BLaER1 (cell line): Measurements from ENCODE around the gene MBNL2.

Experiments used
- H3K27ac ChIP-seq: shearing (Covaris generic); formaldehyde crosslinking; 2 replicates; pipeline ENCODE4 v1.8.1; 2022
- H3K27me3 ChIP-seq: shearing (Covaris generic); formaldehyde crosslinking; 2 replicates; pipeline ENCODE4 v1.8.1; 2022
- H3K36me3 ChIP-seq: shearing (Covaris generic); formaldehyde crosslinking; 2 replicates; pipeline ENCODE4 v1.8.1; 2022
- H3K4me1 ChIP-seq: shearing (Covaris generic); formaldehyde crosslinking; 2 replicates; pipeline ENCODE4 v1.8.1; 2022
- H3K4me2 ChIP-seq: shearing (Covaris generic); formaldehyde crosslinking; 2 replicates; pipeline ENCODE4 v1.8.1; 2022
- H3K4me3 ChIP-seq: shearing (Covaris generic); formaldehyde crosslinking; 2 replicates; pipeline ENCODE4 v1.8.1; 2022
- H3K9ac ChIP-seq: shearing (Covaris generic); formaldehyde crosslinking; 2 replicates; pipeline ENCODE4 v1.8.1; 2022
- H3K9me3 ChIP-seq: shearing (Covaris generic); formaldehyde crosslinking; 2 replicates; pipeline ENCODE4 v1.8.1; 2022
- H4K20me1 ChIP-seq: shearing (Covaris generic); formaldehyde crosslinking; 2 replicates; pipeline ENCODE4 v1.8.1; 2022
- Cebpa-rat ChIP-seq: shearing (Covaris generic); IDR thresholded peaks from 2 replicates; pipeline ENCODE4 v1.8.1; 2022

The MBNL2 gene

DNA sequence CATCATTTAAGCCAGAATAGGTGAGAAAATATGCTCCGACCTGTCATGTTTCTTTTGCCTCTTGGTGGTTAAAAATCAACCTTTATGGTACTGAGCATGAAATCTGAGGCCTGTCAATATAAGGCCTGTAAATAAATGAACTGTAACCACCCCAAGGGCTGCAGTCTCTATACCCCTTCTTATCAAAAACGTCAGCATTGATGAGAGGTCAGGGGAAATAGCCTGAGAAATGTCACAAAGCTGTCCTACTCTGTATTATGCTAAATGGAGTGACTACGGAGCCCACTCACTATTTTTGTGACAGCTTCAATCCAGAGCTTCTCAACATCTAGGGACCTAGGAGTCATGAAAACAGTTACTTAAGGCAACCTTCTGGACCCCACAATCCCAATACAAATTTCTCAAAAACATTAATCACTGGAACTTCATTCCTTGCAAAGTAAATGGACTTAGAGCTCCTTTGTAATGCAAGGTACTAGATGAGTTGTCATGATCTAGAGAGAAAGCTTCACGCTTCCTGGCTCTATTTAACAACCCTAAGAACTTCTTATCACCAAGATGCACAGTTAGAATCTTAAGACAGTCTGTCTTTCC is 209.1 kb downstream of the MBNL2 start:
- Histone ChIP-seq H3K4me1 (peaks cover 22% of the 10 kb centered on the region), H3K27ac (no peak overlapping the region), H3K36me3 (no peaks in the 10 kb centered on the region), H3K4me3 (no peak overlapping the region), H3K27me3 (no peaks in the 10 kb centered on the region), H3K4me2 (peak overlapping the region; percentile 85; the same call in 1 of the 2 replicates), H3K9ac (no peak overlapping the region), H3K9me3 (no peaks in the 10 kb centered on the region; the same call in 1 of the 2 replicates), H4K20me1 (peaks cover 8% of the 10 kb centered on the region; the same call in 1 of the 2 replicates)
- TF ChIP-seq Cebpa-rat, result no peak

DNA sequence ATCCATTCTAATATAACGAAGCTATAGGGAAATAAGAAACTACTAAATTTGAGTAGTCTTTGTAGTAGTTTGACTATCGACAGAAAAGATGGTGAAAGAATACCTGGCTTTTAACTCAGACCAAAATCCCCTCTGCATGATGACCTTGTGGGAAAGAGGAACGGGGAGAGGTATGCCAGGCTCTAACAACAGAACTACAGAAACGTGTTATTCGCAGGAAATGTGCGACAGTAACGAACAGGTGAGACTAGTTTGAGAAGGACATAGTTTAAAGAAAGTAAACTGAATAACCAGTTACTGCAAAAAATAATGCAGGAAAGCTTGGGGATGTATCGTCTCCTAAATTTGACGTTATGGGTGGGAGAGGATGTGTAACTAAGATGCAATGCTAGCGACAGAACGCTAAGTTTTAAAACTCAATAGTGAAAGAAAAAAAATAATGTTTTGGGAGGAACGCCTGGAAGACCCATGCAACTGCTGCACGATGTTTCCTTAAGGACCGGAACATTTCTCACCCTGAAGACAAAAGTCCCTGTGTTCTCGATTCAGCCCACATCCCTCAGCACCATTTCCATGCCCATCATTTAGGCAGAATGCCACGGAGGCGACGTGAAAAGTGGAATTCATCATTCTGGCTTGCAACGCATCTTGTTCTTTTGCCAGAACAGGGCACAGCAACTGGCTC is 210.2 kb downstream of the MBNL2 start:
- Histone ChIP-seq H3K27ac (no peak overlapping the region), H3K9me3 (no peaks in the 10 kb centered on the region; the same call in 1 of the 2 replicates), H3K9ac (peak overlapping the region; percentile 60; the same call in 1 of the 2 replicates), H3K4me1 (peaks cover 33% of the 10 kb centered on the region), H3K27me3 (no peaks in the 10 kb centered on the region), H3K4me3 (peak overlapping the region; percentile 78), H3K36me3 (no peaks in the 10 kb centered on the region), H4K20me1 (peaks cover 15% of the 10 kb centered on the region), H3K4me2 (peak overlapping the region; percentile 85)
- no peak for TF ChIP-seq Cebpa-rat

DNA sequence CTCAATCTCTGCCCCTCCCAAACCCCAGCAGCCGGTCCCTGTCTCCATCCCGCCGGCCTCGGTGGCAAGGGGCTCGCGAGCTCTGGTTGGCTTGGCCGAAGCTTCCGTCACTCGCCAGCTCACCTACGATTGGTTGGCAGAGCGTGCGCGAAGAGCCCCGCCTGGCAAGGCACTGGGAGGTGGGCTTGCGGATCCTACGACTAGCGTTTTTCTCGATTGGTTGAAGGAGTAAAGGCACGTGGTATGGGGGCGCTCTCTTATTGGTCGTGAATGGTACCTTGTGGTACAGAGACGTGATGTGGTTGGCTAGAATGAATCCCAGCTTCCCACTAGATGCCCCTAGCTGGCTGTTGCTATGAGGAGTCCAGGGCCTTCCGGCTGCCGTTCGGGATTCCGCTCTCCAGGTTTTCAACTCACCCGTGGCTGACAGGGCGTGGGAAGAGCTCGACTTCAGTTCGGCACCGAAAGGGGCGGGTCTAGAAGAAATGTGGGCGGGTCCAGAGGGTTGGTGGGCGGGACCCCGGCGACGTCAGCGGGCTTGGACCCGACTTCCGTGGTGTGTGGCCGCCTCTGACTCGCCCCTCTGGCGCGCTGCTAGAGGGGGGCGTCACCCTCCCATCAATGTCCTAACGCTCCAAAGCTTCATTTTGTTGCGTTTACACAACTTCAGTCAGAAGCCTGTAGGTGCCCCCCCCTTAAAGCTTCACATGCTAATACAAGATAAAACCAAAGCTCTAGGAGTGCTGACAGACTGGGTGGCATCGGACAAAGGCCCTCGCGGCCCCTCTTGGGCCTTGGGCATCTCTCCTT is 211.0 kb downstream of the MBNL2 start:
- Histone ChIP-seq H4K20me1 (peaks cover 15% of the 10 kb centered on the region), H3K27ac (peak overlapping the region; percentile 87), H3K9ac (peak overlapping the region; percentile 84), H3K36me3 (no peaks in the 10 kb centered on the region), H3K4me1 (peaks cover 33% of the 10 kb centered on the region), H3K27me3 (no peaks in the 10 kb centered on the region), H3K9me3 (no peaks in the 10 kb centered on the region; the same call in 1 of the 2 replicates), H3K4me3 (peak overlapping the region; percentile 78), H3K4me2 (peak overlapping the region; percentile 85)
- no peak for TF ChIP-seq Cebpa-rat

DNA sequence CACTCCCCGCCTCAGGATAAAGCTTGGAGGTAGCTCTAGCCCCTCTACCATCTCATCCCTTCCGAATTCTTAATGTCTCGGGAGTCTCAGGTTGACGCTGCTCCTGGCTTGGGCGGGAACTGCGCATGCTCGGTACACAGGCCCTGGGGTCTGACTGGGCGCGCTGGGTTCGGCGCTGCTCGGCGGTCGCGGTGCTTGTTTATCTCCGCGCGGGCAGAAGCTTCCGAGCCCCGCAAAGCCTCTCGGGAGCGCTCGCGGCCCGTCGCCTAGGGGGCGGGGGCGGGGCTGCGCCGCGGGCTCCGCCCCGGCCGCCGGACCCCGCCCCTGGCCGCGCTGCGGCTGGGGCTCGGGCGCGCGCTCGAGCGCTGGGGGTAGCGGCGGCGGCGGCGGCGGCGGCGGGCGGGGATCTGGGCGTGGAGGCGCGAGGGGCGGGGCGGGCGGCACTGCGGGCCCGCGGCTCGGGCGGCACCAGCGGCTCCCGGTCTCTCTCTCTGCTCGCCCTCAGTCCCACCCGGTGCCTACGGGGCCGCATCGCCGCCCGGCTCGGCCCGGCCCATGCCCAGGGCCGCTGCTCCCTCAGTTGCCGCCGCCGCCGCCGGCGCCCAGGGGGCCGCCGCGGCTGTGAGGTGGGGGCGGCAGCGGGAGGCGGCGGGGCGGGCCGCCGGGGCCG is 211.7 kb downstream of the MBNL2 start, which contains the start of gene RAP2A:
Gene RAP2A, plus strand, starts transcription at position 443 of the 670 bp plus-strand sequence. CDS start 302 bp downstream, outside the sequence.
- H3K4me1 ChIP-seq, result peaks cover 33% of the 10 kb centered on the region
- H3K4me2 ChIP-seq, result peak within 1 kb of the TSS; percentile 92
- H3K9ac ChIP-seq, result peak within 1 kb of the TSS; percentile 85
- H3K9me3 ChIP-seq, result no peaks in the 10 kb centered on the region; the same call in 1 of the 2 replicates
- H3K36me3 ChIP-seq, result peaks cover 4% of the 10 kb centered on the region; the same call in 1 of the 2 replicates
- H4K20me1 ChIP-seq, result peaks cover 15% of the 10 kb centered on the region
- H3K27ac ChIP-seq, result peak within 1 kb of the TSS; percentile 87
- TF ChIP-seq Cebpa-rat, result no peak
- no peaks in the 10 kb centered on the region for H3K27me3 ChIP-seq
- H3K4me3 ChIP-seq, result peak within 1 kb of the TSS; percentile 78

DNA sequence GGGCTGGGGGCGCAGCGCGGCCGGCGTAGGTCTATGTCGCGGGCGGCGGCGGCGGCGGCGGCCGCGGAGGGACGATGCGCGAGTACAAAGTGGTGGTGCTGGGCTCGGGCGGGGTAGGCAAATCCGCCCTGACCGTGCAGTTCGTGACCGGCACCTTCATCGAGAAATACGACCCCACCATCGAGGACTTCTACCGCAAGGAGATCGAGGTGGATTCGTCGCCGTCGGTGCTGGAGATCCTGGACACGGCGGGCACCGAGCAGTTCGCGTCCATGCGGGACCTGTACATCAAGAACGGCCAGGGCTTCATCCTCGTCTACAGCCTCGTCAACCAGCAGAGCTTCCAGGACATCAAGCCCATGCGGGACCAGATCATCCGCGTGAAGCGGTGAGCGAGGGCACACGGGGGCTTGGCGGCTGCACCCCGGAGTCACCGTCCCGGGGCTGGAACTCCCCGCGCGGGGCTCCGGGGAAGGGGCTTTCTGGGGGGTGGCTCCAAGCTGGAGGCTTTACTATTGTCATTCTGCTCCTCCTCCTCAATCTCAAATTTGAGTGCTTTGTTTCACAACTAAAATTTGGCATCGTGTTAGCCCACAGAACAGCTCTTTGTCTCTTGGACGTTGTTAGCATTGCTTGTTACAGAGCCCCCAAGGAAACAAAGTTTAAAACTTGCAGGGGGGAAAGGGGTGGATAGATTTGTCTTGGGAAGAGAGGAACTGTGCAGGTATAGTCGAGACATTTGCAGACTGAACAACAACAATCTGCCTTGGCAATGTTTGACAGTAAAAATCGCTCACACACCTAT is 212.5 kb downstream of the MBNL2 start:
- peaks cover 11% of the 10 kb centered on the region; the same call in 1 of the 2 replicates for H3K36me3 ChIP-seq
- no peak for TF ChIP-seq Cebpa-rat
- no peaks in the 10 kb centered on the region; the same call in 1 of the 2 replicates for H3K9me3 ChIP-seq
- H3K4me1 ChIP-seq, result peaks cover 33% of the 10 kb centered on the region
- peak overlapping the region; percentile 85 for H3K9ac ChIP-seq
- peaks cover 15% of the 10 kb centered on the region for H4K20me1 ChIP-seq
- peak overlapping the region; percentile 77 for H3K27ac ChIP-seq
- peak overlapping the region; percentile 78 for H3K4me3 ChIP-seq
- peak overlapping the region; percentile 92 for H3K4me2 ChIP-seq
- no peaks in the 10 kb centered on the region for H3K27me3 ChIP-seq

DNA sequence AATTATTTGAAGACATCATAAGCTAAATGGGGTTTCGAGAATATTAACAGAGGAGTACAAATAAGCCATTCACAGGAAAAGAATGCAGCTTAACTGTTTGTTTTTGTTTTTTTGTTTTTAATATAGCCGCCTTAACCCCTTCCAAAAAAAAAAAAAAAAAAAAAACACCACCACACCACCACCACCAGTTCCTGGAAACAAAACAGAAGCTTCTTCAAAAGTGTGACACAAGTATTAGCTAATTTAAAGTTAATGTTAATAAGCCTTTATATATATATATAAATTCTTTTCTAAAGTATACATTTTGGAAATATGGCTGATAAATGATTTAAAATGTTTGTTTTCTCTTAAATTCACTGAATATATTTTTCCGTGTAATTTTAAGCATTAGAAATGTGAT is 213.2 kb downstream of the MBNL2 start:
- Histone ChIP-seq H3K9me3 (no peaks in the 10 kb centered on the region; the same call in 1 of the 2 replicates), H3K27ac (peak overlapping the region; percentile 77), H3K36me3 (peaks cover 11% of the 10 kb centered on the region; the same call in 1 of the 2 replicates), H3K4me1 (peaks cover 33% of the 10 kb centered on the region), H3K9ac (peak overlapping the region; percentile 85), H3K27me3 (no peaks in the 10 kb centered on the region), H4K20me1 (peaks cover 20% of the 10 kb centered on the region), H3K4me2 (peak overlapping the region; percentile 92), H3K4me3 (peak overlapping the region; percentile 78)
- no peak for TF ChIP-seq Cebpa-rat

DNA sequence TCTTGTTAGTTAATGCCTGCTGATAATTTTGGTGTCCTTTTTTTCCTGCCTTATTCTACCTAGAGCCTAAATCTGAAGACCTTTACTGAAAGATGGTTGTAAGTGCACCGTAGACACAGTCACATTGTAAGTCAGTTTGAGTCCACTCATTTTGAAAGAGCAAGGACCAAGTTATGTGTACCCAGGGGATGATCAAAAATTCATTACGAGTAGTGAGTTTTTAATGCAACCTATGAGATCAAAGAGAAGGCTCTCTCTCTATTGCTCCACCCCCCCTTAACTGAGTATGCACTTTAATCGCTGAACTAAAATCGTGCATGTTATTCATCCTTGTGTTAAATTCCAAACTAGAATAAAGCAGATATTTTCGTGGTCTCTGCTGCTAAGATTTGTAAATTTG is 213.7 kb downstream of the MBNL2 start:
- Histone ChIP-seq H3K9ac (peak overlapping the region; percentile 37; the same call in 1 of the 2 replicates), H3K9me3 (no peaks in the 10 kb centered on the region; the same call in 1 of the 2 replicates), H3K36me3 (peaks cover 11% of the 10 kb centered on the region; the same call in 1 of the 2 replicates), H3K27ac (no peak overlapping the region), H3K27me3 (no peaks in the 10 kb centered on the region), H3K4me3 (peak overlapping the region; percentile 78), H3K4me1 (peaks cover 33% of the 10 kb centered on the region), H3K4me2 (peak overlapping the region; percentile 92), H4K20me1 (peaks cover 24% of the 10 kb centered on the region)
- no peak for TF ChIP-seq Cebpa-rat

DNA sequence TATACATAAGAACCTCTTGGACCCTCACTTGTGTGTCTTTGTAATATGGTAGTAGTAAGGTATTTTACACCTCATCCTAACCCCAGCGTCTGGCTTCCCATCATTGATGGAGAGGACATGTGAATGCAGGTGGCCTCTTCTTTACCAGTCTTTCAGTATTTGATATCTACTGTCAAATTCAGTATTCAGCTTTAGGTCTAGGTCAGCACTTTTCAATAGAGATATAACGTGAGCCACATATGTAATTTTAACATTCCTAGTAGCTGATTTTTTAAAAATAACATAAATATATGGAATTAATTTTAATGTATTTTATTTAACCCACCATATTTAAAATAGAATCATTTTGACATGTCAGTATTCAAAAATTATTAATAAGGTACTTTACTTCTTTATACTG is 214.7 kb downstream of the MBNL2 start:
- H3K4me1 ChIP-seq, result peaks cover 29% of the 10 kb centered on the region
- H3K9ac ChIP-seq, result no peak overlapping the region
- no peak overlapping the region for H3K27ac ChIP-seq
- no peak for TF ChIP-seq Cebpa-rat
- no peaks in the 10 kb centered on the region for H3K27me3 ChIP-seq
- no peak overlapping the region for H3K4me3 ChIP-seq
- peaks cover 11% of the 10 kb centered on the region; the same call in 1 of the 2 replicates for H3K36me3 ChIP-seq
- peaks cover 32% of the 10 kb centered on the region for H4K20me1 ChIP-seq
- H3K9me3 ChIP-seq, result no peaks in the 10 kb centered on the region; the same call in 1 of the 2 replicates
- peak overlapping the region; percentile 92 for H3K4me2 ChIP-seq
